Adrenal gland (tissue), 12 donors: ENCODE data around the gene VCAN. TPM values are rescaled to one million over a fixed set of nuclear protein-coding genes. Genes with fewer than 3 reads are reported as not detected.

Experiments used
- DNase-seq, 7 donors: peaks; one replicate each; pipeline ENCODE4 v3.0.0-alpha.2; 2019 to 2020
- H3K27ac ChIP-seq, 5 donors: fragments of 200-600 bp; sonication (generic) in 4 of 5; 1 replicate in 3 of 5; 2 replicates in 2 of 5; pipeline versions ENCODE4 v1.5.1 to v1.8.0; 2016 to 2020; ENCODE audit warnings: mild to moderate bottlenecking in 1 of 5
- H3K27me3 ChIP-seq: fragments of 200-600 bp; 2 replicates; pipeline ENCODE4 v1.8.0; 2021
- H3K36me3 ChIP-seq, 2 donors: fragments of 200-600 bp; replicated peaks in 1 of 2; 1 replicate in 1 of 2; 2 replicates in 1 of 2; pipeline versions ENCODE4 v1.5.1 to v1.8.0; 2018 to 2022
- H3K4me1 ChIP-seq, 2 donors: fragments of 200-600 bp; replicated peaks in 1 of 2; 1 replicate in 1 of 2; 2 replicates in 1 of 2; pipeline versions ENCODE4 v1.5.1 to v1.8.0; 2018 to 2021
- H3K4me3 ChIP-seq, 4 donors: fragments of 200-600 bp; sonication (generic) in 3 of 4; one replicate each; pipeline ENCODE4 v1.5.1; 2016 to 2018
- H3K9me3 ChIP-seq, 3 donors: fragments of 200-600 bp; sonication (generic) in 1 of 3; replicated peaks in 1 of 3; 1 replicate in 2 of 3; 2 replicates in 1 of 3; pipeline versions ENCODE4 v1.5.1 to v1.8.0; 2016 to 2021
- POLR2A ChIP-seq, 2 donors: fragments of 450-650 bp; IDR thresholded peaks; one replicate each; pipeline ENCODE4 v1.6.1; 2017; ENCODE audit warnings: antibody characterized with exemption in 2 of 2, mild to moderate bottlenecking in 2 of 2, moderate library complexity in 1 of 2
- WGBS, 4 donors: extraction: QIAGEN DNeasy Blood & Tissue Kit in 2 of 4; methylation state at CpG; one replicate each; pipeline versions ENCODE4 v1.1.5 to v1.1.7; 2013 to 2017; 5-methylcytosine and 5-hydroxymethylcytosine counted together
- intact Hi-C, 2 donors: fragments of 100-400 bp; cut with DNase I; formaldehyde crosslinking; loops; one replicate each; pipeline versions ENCODE4 v1.14.1 to v1.15.0; 2022 to 2023
- polyA plus RNA-seq, 3 donors: library from polyadenylated mRNA; stranded (reverse); fragments of 200-250 nt in 2 of 3; fragments of 350-450 nt in 1 of 3; fragmentation: Illumina TruSeq in 1 of 3; extraction: RNeasy Lipid Tissue Mini Kit (QIAGEN cat#74804) in 1 of 3; gene quantifications; one replicate each; pipeline ENCODE4 v1.2.3, GENCODE V29; 2013 to 2014
- total RNA-seq, 9 donors: library from RNA; depleted of rRNA in 4 of 9; stranded (reverse); fragments of >200 nt in 4 of 9; fragments of 120-200 nt in 1 of 9; fragmentation: NEBNext Ultra II Directional in 1 of 9; extraction: Animal tissue kit (Norgen Biotek cat#: 25700) in 1 of 9; gene quantifications; one replicate each; pipeline versions ENCODE4 v1.1.0 to v1.2.4, GENCODE V29; 2013 to 2023
- TF ChIP-seq, protein P1 (sequence below), 6 experiments: fragments of 450-650 bp in 4 of 6; fragments of 200-600 bp in 2 of 6; sonication (generic) in 1 of 6; IDR thresholded peaks; 1 replicate in 5 of 6; 2 replicates in 1 of 6; pipeline versions ENCODE4 v1.5.1 to v1.8.0; 2016 to 2021; ENCODE audit warnings: antibody characterized with exemption in 6 of 6, mild to moderate bottlenecking in 2 of 6, moderate library complexity in 1 of 6
- donor health status: healthy with polysubstance abuse.
- donor health status: Bipolar disorder and iron deficiency.
- donor health status: DM: yes; HTN: yes; CAD: no.
- donor health status: DM: no; HTN: no; CAD: no.
- donor health status: DM: no; HTN: no; CAD: no.
- donor health status: DM: yes; HTN: yes; CAD: no.

Gene VCAN
- total and polyA plus RNA-seq, 12 donors: 10.0 to 171 (median 133) TPM

DNA sequence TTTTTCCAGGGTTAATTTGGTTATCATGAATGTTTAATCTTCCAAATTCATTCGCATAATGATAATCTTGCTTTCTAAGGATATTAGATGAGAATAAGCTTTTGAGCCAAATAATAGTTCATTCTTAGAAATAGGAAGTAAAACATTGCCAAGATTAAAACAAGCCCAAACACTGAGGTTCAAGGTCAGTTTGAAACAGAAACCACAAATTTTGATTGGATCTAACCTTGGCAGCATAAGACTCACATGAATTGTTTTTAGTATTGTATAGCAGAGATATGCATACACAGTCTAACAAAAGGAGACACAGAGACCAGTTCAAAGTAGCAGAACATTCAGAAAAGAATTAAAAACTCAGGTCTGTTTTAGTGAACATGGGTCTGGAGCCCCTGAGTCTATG is 43.4 kb upstream of the VCAN start:
- no peak for DNase-seq
- whole genome bisulfite sequencing, 4 donors: 68 to 94% (median 77%) methylated on average over 1 of the region's 1 CpG
- H3K27ac ChIP-seq: no peak overlapping the region
- TF ChIP-seq, protein P1, sequence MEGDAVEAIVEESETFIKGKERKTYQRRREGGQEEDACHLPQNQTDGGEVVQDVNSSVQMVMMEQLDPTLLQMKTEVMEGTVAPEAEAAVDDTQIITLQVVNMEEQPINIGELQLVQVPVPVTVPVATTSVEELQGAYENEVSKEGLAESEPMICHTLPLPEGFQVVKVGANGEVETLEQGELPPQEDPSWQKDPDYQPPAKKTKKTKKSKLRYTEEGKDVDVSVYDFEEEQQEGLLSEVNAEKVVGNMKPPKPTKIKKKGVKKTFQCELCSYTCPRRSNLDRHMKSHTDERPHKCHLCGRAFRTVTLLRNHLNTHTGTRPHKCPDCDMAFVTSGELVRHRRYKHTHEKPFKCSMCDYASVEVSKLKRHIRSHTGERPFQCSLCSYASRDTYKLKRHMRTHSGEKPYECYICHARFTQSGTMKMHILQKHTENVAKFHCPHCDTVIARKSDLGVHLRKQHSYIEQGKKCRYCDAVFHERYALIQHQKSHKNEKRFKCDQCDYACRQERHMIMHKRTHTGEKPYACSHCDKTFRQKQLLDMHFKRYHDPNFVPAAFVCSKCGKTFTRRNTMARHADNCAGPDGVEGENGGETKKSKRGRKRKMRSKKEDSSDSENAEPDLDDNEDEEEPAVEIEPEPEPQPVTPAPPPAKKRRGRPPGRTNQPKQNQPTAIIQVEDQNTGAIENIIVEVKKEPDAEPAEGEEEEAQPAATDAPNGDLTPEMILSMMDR (IDR thresholded peaks at IDR 0.05): no peak
- no peak for TF ChIP-seq POLR2A (IDR thresholded peaks at IDR 0.05)
- no peaks in the 10 kb centered on the region for H3K36me3 ChIP-seq
- no peaks in the 10 kb centered on the region for H3K4me1 ChIP-seq
- no peaks in the 10 kb centered on the region for H3K9me3 ChIP-seq
- intact Hi-C loops: no loop called here
- no peaks in the 10 kb centered on the region for H3K27me3 ChIP-seq
- no peak overlapping the region for H3K4me3 ChIP-seq

DNA sequence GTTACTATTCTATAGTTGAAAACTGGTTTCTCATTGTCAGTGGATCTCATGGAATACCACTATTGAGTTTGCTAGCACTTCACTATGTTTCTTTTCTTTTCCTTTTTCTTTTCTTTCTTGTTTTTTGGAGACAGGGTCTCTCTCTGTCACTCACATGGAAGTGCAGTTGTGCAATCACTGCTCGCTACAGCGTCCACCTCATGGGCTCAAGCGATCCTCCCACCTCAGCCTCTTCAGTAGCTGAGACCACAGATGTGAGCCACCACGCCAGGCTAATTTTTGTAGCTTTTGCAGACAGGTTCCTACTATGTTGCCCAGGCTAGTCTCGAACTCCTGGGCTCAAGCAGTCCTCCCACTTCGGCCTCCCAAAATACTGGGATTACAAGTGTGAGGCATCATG is 42.7 kb upstream of the VCAN start:
- H3K27me3 ChIP-seq: no peaks in the 10 kb centered on the region
- no peak overlapping the region for H3K27ac ChIP-seq
- H3K9me3 ChIP-seq: no peaks in the 10 kb centered on the region
- no peak overlapping the region for H3K4me3 ChIP-seq
- intact Hi-C loops: no loop called here
- TF ChIP-seq POLR2A (IDR thresholded peaks at IDR 0.05): no peak
- TF ChIP-seq, protein P1 (IDR thresholded peaks at IDR 0.05): no peak
- no peak for DNase-seq
- no peaks in the 10 kb centered on the region for H3K4me1 ChIP-seq
- no peaks in the 10 kb centered on the region for H3K36me3 ChIP-seq
- WGBS, 4 donors: 87 to 97% (median 92%) methylated on average over 6 of the region's 6 CpGs

DNA sequence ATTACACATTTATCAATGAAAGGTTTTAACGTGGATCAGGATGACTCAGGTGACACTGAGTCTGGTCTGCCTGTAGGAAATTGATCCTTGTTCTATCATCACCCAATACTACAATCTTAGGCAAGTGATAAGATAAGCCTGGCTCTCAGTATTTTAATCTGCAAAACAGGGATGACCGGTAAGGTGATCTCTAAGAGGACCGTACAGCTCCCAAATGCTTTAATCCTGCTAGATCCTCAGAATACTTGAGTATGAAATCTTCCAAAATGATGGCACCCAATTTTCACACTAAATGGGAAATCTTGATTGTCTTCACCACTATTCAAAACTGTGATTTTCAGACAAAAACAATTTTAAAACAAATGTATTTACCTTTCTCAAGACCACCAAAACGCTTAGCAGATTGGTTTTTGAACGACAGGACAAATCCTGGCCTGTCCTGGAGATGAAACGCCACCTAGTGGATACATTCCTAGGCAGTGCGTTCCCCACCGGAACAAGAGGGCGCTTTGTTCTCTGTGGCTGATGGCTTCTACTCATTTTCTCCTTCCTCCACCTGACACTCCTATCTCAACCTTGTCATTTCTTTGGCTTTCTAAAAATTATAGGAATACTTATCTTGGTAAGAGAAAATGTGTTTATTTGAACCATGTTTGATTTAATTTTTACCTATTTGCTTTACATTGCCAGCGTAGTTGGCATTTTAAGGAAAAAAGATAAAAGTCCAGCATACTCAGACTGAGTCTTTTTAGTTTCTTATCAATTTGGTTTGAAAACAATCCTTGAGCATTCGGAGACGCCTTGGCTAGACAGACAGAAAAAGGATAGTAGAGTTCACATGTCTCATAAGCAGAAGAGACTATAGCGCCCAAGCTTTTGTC is 41.2 kb upstream of the VCAN start:
- H3K27me3 ChIP-seq: no peaks in the 10 kb centered on the region
- intact Hi-C loops: no loop called here
- TF ChIP-seq, protein P1 (IDR thresholded peaks at IDR 0.05): peak; percentile 59 to 89 (median 80)
- no peak for TF ChIP-seq POLR2A (IDR thresholded peaks at IDR 0.05)
- no peak overlapping the region for H3K4me3 ChIP-seq
- H3K36me3 ChIP-seq: no peaks in the 10 kb centered on the region
- DNase-seq: peak; percentile 51 to 80 (median 58)
- H3K27ac ChIP-seq: no peak overlapping the region
- H3K4me1 ChIP-seq: no peaks in the 10 kb centered on the region
- 27 to 38% (median 34%) methylated on average over 13 of the region's 13 CpGs for WGBS, 4 donors
- no peaks in the 10 kb centered on the region for H3K9me3 ChIP-seq

DNA sequence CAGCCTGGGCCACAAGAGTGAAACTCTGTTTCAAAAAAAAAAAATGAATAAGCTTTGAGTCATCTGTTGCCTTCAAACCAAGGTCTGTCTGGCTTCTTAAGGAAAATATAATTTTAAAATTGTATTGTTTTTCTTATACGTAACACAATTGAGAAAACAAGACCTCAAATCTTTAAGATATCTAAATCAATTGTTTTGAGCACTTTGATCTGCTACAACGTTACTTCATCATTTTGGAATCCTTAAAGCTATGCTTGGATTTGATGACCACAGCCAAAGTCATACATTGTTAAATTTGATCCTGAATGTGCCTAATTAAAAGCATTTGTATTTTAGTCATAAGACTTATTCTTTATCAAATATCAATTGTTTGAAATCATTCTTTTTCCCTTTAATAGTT is 37.7 kb upstream of the VCAN start:
- Histone ChIP-seq H3K27ac (no peak overlapping the region), H3K9me3 (no peaks in the 10 kb centered on the region), H3K4me3 (no peak overlapping the region), H3K4me1 (no peaks in the 10 kb centered on the region), H3K36me3 (no peaks in the 10 kb centered on the region), H3K27me3 (no peaks in the 10 kb centered on the region)
- 36 to 76% (median 56%) methylated on average over 2 of the region's 2 CpGs for WGBS, 4 donors
- intact Hi-C loops: no loop called here
- DNase-seq: no peak
- TF ChIP-seq, protein P1 (IDR thresholded peaks at IDR 0.05): no peak
- no peak for TF ChIP-seq POLR2A (IDR thresholded peaks at IDR 0.05)
